ENCODE data around the gene P2RY8.
A peak's percentile ranks its signal among the peaks of the same experiment; 100 is the strongest.
"Not testable (repeated sequence)": the region's sequence is repeated elsewhere in the genome, so short reads cannot be mapped to it uniquely, and the experiment has no call there.

The P2RY8 gene

GRCh38 chrX:1442016-1442665 is 94.8 kb downstream of the P2RY8 start:
- peak in 1 of 5 donors; percentile 7 for DNase-seq

GRCh38 chrX:1440506-1440905 is 96.5 kb downstream of the P2RY8 start:
- DNase-seq, result no peak

- DNase-seq, result no peak
Measured at GRCh38 chrX:1435241-1435895, 101.6 kb downstream of the P2RY8 start.

GRCh38 chrX:1434871-1435240 is 102.1 kb downstream of the P2RY8 start:
- no peak for DNase-seq

- no peak for DNase-seq
Measured at GRCh38 chrX:1433646-1434357, 103.2 kb downstream of the P2RY8 start.

- DNase-seq, result no peak
Measured at GRCh38 chrX:1430451-1430850, 106.5 kb downstream of the P2RY8 start.

- DNase-seq, result no peak
Measured at GRCh38 chrX:1427756-1428155, 109.2 kb downstream of the P2RY8 start.

GRCh38 chrX:1426321-1426720 is 110.7 kb downstream of the P2RY8 start:
- DNase-seq, result not testable (repeated sequence)

- DNase-seq, result no peak
Measured at GRCh38 chrX:1425381-1425780, 111.6 kb downstream of the P2RY8 start.

GRCh38 chrX:1424147-1424851 is 112.7 kb downstream of the P2RY8 start:
- no peak for DNase-seq

GRCh38 chrX:1423215-1423614 is 113.8 kb downstream of the P2RY8 start:
- DNase-seq, result no peak

- DNase-seq, result no peak
Measured at GRCh38 chrX:1422135-1422465, 114.9 kb downstream of the P2RY8 start.

- DNase-seq, result no peak
Measured at GRCh38 chrX:1421433-1422134, 115.4 kb downstream of the P2RY8 start.

- DNase-seq, result no peak
Measured at GRCh38 chrX:1420371-1420770, 116.6 kb downstream of the P2RY8 start.

- DNase-seq, result no peak
Measured at GRCh38 chrX:1419545-1420355, 117.2 kb downstream of the P2RY8 start.

GRCh38 chrX:1418901-1419544 is 118.0 kb downstream of the P2RY8 start:
- DNase-seq, result no peak

GRCh38 chrX:1417921-1418771 is 118.8 kb downstream of the P2RY8 start:
- DNase-seq, result no peak

- no peak for DNase-seq
Measured at GRCh38 chrX:1416965-1417760, 119.8 kb downstream of the P2RY8 start.

GRCh38 chrX:1416327-1416784 is 120.6 kb downstream of the P2RY8 start:
- DNase-seq, result no peak

All from T-helper 1 cell (primary cell).